ENCODE data around the gene EPB41. TPM values are rescaled to one million over a fixed set of nuclear protein-coding genes. Genes with fewer than 3 reads are reported as not detected.

Gene EPB41
- total RNA-seq, 4 donors from 2014 or later: 16.7 to 30.8 (median 21.7) TPM

- peaks cover 0 to 53% (median 8%) of the 10 kb centered on the region in 3 donors for H3K4me1 ChIP-seq
- no peaks in the 10 kb centered on the region for H3K36me3 ChIP-seq
- H3K9me3 ChIP-seq: no peaks in the 10 kb centered on the region
- no peak for ATAC-seq
- no peaks in the 10 kb centered on the region for H3K27me3 ChIP-seq
- H3K27ac ChIP-seq: no peak overlapping the region
- H3K4me3 ChIP-seq: no peak overlapping the region
- 83 to 100% methylated on average over 1 of the region's 1 CpG for WGBS, 2 donors (ENCODE audit: low coverage in 1 of 2)
- TF ChIP-seq, protein P1, sequence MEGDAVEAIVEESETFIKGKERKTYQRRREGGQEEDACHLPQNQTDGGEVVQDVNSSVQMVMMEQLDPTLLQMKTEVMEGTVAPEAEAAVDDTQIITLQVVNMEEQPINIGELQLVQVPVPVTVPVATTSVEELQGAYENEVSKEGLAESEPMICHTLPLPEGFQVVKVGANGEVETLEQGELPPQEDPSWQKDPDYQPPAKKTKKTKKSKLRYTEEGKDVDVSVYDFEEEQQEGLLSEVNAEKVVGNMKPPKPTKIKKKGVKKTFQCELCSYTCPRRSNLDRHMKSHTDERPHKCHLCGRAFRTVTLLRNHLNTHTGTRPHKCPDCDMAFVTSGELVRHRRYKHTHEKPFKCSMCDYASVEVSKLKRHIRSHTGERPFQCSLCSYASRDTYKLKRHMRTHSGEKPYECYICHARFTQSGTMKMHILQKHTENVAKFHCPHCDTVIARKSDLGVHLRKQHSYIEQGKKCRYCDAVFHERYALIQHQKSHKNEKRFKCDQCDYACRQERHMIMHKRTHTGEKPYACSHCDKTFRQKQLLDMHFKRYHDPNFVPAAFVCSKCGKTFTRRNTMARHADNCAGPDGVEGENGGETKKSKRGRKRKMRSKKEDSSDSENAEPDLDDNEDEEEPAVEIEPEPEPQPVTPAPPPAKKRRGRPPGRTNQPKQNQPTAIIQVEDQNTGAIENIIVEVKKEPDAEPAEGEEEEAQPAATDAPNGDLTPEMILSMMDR (IDR thresholded peaks at IDR 0.05): no peak
- TF ChIP-seq EP300 (IDR thresholded peaks at IDR 0.05): no peak
- no peak for TF ChIP-seq POLR2AphosphoS5 (IDR thresholded peaks at IDR 0.05)
- TF ChIP-seq POLR2A (IDR thresholded peaks at IDR 0.05): no peak
Observed at GRCh38 chr1:28883242-28883616, 31.1 kb upstream of the EPB41 start.

GRCh38 chr1:28885472-28885877, 28.9 kb upstream of the EPB41 start:
- no peak for TF ChIP-seq POLR2AphosphoS5 (IDR thresholded peaks at IDR 0.05)
- TF ChIP-seq EP300 (IDR thresholded peaks at IDR 0.05): no peak
- TF ChIP-seq POLR2A (IDR thresholded peaks at IDR 0.05): no peak
- peak overlapping the region in 3 of 4 donors; percentile 49 to 78 (median 75) for H3K27ac ChIP-seq
- ATAC-seq: no peak
- WGBS, 2 donors (ENCODE audit: low coverage in 1 of 2): 40 to 89% methylated on average over 2 to 3 of the region's 7 CpGs
- H3K4me1 ChIP-seq: peaks cover 0 to 58% (median 9%) of the 10 kb centered on the region in 3 donors
- H3K27me3 ChIP-seq: no peaks in the 10 kb centered on the region
- no peaks in the 10 kb centered on the region for H3K36me3 ChIP-seq
- no peak overlapping the region for H3K4me3 ChIP-seq
- H3K9me3 ChIP-seq: no peaks in the 10 kb centered on the region

DNA sequence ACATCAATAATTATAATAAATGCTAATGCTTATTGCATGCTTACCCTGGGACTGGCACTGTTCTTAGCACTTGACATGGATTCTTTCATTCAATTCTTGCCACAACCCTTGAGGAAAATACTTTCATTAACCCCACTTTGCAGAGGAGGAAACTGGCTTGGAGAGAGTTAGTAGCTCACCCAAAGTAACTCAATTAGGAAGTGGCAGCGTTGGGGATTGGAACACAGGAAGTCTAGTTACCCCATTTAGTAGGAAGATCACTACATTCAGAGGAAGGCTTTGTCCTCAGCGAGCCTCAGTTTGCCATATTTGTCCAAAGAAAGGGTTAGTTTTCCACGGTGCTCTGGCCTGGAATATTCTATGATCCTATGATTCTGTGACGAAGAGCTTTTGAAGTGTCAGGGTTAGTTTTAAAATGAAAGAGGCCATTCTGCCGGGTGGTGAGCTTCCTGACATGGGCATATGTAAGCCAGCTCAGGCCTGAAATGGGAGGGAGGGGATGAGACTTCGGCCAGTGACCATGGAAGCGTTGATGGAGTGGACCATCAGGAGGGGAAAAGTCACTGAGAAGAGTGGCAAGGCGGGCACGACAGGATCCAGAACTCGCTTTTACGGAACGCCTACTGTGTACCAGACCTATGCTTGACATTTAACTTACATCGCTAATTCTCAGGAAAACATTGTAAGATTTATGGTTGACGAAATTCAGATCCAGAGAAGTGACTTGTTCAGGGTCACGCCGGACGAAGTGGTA, 28.2 kb upstream of the EPB41 start:
- Histone ChIP-seq H3K4me3 (peak overlapping the region in 1 of 2 donors; percentile 95), H3K9me3 (no peaks in the 10 kb centered on the region), H3K27ac (peak overlapping the region in 3 of 4 donors; percentile 57 to 78 (median 75)), H3K4me1 (peaks cover 0 to 58% (median 9%) of the 10 kb centered on the region in 3 donors), H3K27me3 (no peaks in the 10 kb centered on the region), H3K36me3 (no peaks in the 10 kb centered on the region)
- WGBS, 2 donors (ENCODE audit: low coverage in 1 of 2): 60 to 82% methylated on average over 12 to 13 of the region's 17 CpGs
- ATAC-seq: no peak
- TF ChIP-seq POLR2A (IDR thresholded peaks at IDR 0.05) (no peak), EP300 (IDR thresholded peaks at IDR 0.05) (no peak), POLR2AphosphoS5 (IDR thresholded peaks at IDR 0.05) (no peak)
- TF ChIP-seq, protein P1 (IDR thresholded peaks at IDR 0.05): no peak

GRCh38 chr1:28886731-28887418, 27.5 kb upstream of the EPB41 start:
- peak; percentile 84 for ATAC-seq
- peak overlapping the region in 3 of 4 donors; percentile 57 to 78 (median 75) for H3K27ac ChIP-seq
- TF ChIP-seq, protein P1 (IDR thresholded peaks at IDR 0.05): peak in 1 of 4 experiments; percentile 19
- TF ChIP-seq POLR2A (IDR thresholded peaks at IDR 0.05): peak; percentile 23 to 31
- TF ChIP-seq EP300 (IDR thresholded peaks at IDR 0.05): no peak
- peak overlapping the region; percentile 85 to 95 for H3K4me3 ChIP-seq
- H3K9me3 ChIP-seq: no peaks in the 10 kb centered on the region
- H3K4me1 ChIP-seq: peaks cover 0 to 57% (median 9%) of the 10 kb centered on the region in 3 donors
- WGBS, 2 donors (ENCODE audit: low coverage in 1 of 2): 0 to 11% methylated on average over 2 to 4 of the region's 43 CpGs
- H3K27me3 ChIP-seq: no peaks in the 10 kb centered on the region
- H3K36me3 ChIP-seq: no peaks in the 10 kb centered on the region

DNA sequence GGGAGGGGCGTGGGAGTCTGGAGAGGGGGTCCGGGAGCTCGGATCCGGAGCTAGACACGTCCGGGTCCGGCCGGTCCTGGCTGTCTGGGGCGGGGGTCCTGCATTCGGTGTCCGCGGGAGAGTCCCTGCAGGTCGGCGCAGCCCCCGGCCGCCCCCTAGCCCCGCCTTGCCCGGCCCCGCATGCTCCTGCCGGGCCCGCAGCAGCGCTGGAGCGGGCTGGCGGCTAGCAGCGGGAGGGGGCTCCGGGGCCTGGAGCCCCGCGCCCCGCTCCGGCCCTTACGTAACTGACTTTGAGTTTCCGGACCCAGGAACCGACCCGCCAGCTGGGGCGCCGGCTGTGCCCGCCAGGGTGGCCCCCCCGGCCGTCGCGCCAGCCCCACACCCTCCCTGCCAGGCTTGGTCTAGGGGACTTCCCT, 26.9 kb upstream of the EPB41 start:
- H3K4me3 ChIP-seq: peak overlapping the region; percentile 85 to 95
- TF ChIP-seq EP300 (IDR thresholded peaks at IDR 0.05) (no peak), POLR2A (IDR thresholded peaks at IDR 0.05) (no peak), POLR2AphosphoS5 (IDR thresholded peaks at IDR 0.05) (no peak)
- TF ChIP-seq, protein P1 (IDR thresholded peaks at IDR 0.05): no peak
- no peaks in the 10 kb centered on the region for H3K36me3 ChIP-seq
- H3K27me3 ChIP-seq: no peaks in the 10 kb centered on the region
- no CpG with 5 or more reads among the region's 41 CpGs for WGBS, 2 donors (ENCODE audit: low coverage in 1 of 2)
- ATAC-seq: peak; percentile 18
- peaks cover 0 to 51% (median 9%) of the 10 kb centered on the region in 3 donors for H3K4me1 ChIP-seq
- H3K27ac ChIP-seq: peak overlapping the region in 3 of 4 donors; percentile 57 to 78 (median 75)
- no peaks in the 10 kb centered on the region for H3K9me3 ChIP-seq
